Activated naive CD8-positive, alpha-beta T cell treated with anti-CD3 and anti-CD28 coated beads, Interleukin-2, amount 50 U/mL, for 16 hours (primary cell): Measurements from ENCODE around the gene UNK.
A peak's percentile ranks its signal among the peaks of the same experiment; 100 is the strongest.
"Not testable (repeated sequence)": the region's sequence is repeated elsewhere in the genome, so short reads cannot be mapped to it uniquely, and the experiment has no call there.

Experiments used
- DNase-seq: peaks from one replicate; pipeline ENCODE4 v3.0.0-alpha.2; 2020; ENCODE audit warnings: low read depth, low spot score

The UNK gene

GRCh38 chr17:75773121-75773807, 11.3 kb upstream of the UNK start:
- no peak for DNase-seq

- no peak for DNase-seq
These were observed 10.7 kb upstream of the UNK start for GRCh38 chr17:75773808-75774470.

GRCh38 chr17:75774471-75774990, 10.1 kb upstream of the UNK start:
- DNase-seq = no peak

DNA sequence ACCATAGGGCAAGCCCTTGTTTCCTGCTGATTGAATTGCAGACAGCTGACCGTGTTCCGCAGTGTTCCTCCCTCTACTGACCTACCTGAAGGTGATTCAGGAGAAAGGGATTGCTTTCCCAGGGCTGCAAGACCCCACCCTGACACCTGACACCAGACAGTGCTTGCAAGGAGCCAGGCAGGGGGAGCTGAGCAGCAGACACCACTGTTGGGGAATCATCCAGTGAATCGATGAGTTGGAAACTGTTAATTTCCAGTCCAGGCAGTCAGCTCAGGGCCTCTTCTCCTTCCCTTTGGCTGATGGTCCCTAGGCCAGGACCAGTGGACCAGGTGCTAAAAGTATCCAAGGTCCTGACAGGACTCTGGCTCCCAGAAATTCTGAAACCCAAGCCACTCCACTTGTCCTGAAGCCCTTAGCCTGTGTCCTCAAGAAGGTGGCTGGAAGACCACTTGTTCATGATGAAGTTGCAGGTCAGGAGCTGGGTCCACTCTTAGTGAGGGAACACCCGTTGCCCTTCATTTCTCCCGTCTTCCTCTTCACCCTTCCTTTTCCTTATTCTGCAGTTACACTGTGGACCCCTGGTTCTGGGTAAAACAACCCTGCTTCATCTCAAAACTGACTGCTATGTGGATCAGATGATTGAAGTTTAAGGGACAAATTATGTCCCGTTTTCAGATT, 9.5 kb upstream of the UNK start:
- no peak for DNase-seq

- no peak for DNase-seq
These were observed 8.0 kb upstream of the UNK start for GRCh38 chr17:75776386-75777295.

DNA sequence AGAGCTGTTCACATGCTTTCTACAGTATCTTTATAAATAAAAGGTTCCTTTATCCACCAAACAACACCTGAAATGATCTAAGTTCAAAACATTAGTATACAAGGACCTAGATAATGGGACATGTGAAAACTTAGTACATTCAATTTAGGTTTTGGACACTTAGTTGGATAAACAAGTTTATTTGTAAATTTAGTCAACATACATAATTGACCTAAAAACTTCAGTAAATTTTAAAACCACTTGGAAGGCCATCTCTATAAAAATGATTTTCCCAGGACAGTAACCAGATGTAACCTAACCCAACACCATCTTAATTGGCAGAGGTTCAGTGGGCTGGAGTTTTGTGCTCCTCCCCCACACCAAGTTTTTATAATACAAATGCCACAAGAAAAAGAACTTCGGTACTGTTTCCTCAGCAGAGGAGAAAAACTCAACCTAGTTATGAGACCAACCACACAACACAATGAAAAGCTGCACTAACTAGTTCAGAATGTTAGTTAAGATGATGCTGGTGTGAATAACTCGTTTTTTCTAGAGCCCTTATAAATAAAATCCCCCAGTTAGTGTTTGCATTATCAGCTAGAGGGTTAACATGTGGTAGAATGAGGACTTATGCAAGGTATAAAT, 7.2 kb upstream of the UNK start:
- no peak for DNase-seq

DNA sequence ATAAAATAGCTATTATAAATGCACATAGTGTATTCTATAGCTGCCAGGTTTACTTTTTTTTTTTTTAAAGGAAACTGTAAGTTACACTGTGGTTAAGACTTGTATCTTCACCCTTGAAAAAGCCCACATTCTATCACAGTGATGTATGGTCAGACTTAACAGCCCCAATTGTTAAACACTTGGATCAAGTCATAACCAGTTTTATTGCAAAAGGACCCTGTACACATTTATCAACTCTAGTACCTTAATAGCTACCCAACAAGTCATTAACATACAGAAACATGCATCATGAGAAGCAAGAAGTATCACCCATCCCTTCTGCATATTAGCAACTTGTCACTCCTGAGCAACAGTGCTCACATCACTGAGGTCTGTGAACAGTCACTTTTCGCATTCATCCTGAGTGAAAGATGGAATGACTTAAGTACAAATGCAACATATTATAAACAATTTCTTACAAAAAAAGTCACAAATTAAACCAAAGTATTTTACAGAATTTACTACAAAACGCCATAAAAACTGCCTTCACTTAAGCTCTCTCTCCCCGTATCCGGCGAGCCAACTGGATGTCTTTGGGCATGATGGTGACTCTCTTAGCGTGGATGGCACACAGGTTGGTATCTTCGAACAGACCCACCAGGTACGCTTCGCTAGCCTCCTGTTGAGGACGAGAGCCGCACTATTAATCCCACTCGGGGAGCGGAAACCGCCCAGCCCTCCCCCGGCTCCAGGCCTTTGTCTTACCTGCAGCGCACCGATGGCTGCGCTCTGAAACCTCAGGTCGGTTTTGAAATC, 6.3 kb upstream of the UNK start:
- DNase-seq = not testable (repeated sequence)

GRCh38 chr17:75778861-75779249, 5.8 kb upstream of the UNK start:
- no peak for DNase-seq

DNA sequence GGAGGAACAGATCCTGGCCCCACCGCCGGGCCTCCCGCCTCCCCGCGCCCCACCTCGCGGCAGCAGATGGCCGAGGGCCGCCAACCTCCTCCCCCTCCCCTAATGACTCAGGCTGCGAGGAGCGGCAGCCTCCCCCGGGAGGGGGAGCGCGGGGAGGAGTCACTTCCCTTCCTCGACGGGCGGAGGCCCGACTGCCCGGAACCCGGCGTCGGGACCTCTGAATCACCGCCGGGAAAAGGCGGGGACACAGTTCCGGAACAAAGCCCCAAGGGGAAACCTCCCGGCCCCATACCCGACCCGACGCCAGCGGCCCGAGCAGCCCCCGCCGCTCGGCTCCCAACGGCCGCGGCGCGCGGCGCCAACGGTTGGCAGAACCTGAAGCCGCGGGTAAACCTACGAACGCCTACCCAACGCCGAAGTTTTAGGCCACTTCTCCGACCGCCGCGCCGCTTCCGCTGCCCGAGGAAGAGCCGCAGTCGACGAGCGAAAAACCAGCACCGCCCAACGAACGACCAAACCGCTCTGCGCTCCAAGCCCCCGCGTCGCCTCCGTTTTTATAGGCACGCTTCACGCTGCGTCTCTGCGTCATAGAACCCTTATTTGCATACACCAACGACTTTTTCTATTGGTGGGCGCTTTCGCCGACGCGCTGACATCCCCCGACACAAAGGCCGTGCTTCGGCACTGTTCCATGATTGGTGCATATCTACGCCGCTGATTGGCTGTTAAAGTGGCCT, 5.2 kb upstream of the UNK start:
- peak; percentile 82 for DNase-seq

GRCh38 chr17:75779987-75780889, 4.4 kb upstream of the UNK start:
- no peak for DNase-seq

DNA sequence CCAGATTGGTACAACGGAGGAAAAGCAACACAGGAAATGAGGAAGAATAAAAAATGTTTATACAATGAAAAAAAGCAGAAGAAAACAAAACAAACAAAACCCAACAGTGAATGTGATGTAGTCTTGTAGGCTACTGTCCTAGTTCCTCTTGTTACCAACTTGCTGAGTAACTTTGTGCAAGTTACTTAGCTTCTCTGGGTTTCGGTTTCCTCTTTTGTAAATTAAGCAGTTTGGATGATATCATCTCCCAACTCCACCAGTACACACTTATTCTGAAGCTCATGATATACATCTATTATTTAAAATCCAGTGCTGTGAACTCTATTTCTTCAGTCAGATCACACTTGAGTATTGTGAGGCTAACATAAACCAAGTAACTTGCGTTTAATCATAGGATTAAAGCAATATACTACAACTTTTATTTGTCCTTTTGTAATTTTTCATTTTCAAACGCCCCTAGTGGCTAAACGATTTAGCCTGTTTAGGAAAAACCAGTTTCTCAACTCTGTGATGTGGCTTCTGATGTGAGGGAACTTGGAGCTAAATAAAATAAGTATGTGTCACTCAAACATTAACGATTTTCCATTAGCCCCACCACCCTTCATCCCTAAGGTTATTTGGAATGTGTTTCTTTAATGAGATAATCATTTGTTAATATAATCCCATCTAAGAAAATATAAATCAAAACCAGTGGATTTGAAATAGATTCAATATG, 1.4 kb upstream of the UNK start:
- no peak for DNase-seq

DNA sequence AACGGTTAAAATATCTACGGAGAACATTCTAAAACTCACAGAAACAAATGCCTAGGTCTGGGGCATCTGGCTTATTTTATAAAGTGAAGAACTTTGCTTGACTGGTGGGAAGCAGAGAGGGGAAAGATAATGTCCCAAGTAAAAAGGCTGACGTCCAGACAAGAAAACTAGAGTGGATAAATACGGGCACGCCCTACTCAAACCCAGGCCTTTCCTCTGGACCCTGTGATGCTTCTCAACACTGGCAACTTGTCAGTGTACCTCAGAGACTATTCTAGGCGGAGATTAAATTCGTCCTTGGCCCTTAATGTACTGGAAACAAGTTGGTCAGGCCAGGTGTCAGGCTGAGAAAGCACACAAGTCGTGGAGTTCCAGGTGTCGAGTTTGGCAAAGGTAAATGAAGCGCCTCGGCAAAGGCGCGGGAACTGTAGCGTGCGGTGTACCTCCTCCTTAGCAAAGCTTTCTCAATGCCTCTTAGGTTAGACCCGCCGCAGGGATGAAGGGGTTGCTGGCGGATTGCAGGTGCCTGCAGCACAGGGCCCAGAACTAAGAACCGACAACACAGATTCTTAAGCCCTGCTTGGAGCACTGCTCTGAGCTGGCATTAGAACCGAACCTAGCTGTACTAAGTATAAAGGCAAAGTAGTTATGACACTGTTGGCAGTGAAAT, 668 bp upstream of the UNK start:
- no peak for DNase-seq

GRCh38 chr17:75785016-75785890, 647 bp downstream of the UNK start:
- DNase-seq = peak; percentile 64

GRCh38 chr17:75791254-75791653, 6.6 kb downstream of the UNK start:
- no peak for DNase-seq

DNA sequence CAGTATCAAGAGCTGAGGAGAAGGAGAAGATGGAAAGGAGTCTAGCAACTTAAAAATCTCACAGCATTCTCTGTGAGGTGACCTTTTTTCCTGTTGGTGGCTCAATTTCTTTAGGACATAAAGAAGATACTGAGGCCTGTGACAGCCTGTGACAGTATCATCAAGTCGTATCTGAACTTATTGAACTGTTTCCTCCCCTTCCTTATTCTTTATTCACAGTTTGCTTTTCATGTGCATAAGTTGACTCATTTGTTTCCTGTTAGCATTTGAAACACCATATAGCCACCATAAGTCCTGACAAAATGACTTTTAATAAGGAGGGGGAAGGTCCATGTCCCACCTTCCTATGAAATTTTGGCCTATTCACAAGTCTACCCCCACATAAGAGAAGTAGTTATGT, 8.9 kb downstream of the UNK start:
- DNase-seq = no peak

- no peak for DNase-seq
These were observed 11.4 kb downstream of the UNK start for GRCh38 chr17:75795820-75796607.
